GM19099 (cell line): ENCODE data around the gene CD2BP2.

Experiments
- POLR2A ChIP-seq: IDR thresholded peaks from 3 replicates; pipeline ENCODE4 v1.6.1; 2011; ENCODE audit warnings: low read depth; ENCODE audit not compliant: insufficient read length; ENCODE audit errors: extremely low read depth

Gene CD2BP2

GRCh38 chr16:30356401-30357084 is 1.4 kb upstream of the CD2BP2 start:
- no peak for TF ChIP-seq POLR2A

GRCh38 chr16:30355954-30356308 is 823 bp upstream of the CD2BP2 start:
- no peak for TF ChIP-seq POLR2A

- TF ChIP-seq POLR2A: no peak
Measured at GRCh38 chr16:30354423-30355143, 525 bp downstream of the CD2BP2 start.

GRCh38 chr16:30353438-30354129 is 1.5 kb downstream of the CD2BP2 start:
- TF ChIP-seq POLR2A: no peak

- TF ChIP-seq POLR2A: no peak
Measured at GRCh38 chr16:30352488-30353401, 2.4 kb downstream of the CD2BP2 start.

- TF ChIP-seq POLR2A: no peak
Measured at GRCh38 chr16:30351586-30352419, 3.3 kb downstream of the CD2BP2 start.

- no peak for TF ChIP-seq POLR2A
Measured at GRCh38 chr16:30351001-30351441, 4.1 kb downstream of the CD2BP2 start.

GRCh38 chr16:30350134-30350871 is 4.8 kb downstream of the CD2BP2 start:
- TF ChIP-seq POLR2A: no peak

- TF ChIP-seq POLR2A: peak; percentile 8
Measured at GRCh38 chr16:30349675-30350074, 5.4 kb downstream of the CD2BP2 start.

GRCh38 chr16:30348929-30349328 is 6.2 kb downstream of the CD2BP2 start:
- TF ChIP-seq POLR2A: no peak

GRCh38 chr16:30348113-30348512 is 7.0 kb downstream of the CD2BP2 start:
- no peak for TF ChIP-seq POLR2A

- no peak for TF ChIP-seq POLR2A
Measured at GRCh38 chr16:30346286-30346685, 8.8 kb downstream of the CD2BP2 start.

- no peak for TF ChIP-seq POLR2A
Measured at GRCh38 chr16:30342751-30343490, 12.2 kb downstream of the CD2BP2 start.

- no peak for TF ChIP-seq POLR2A
Measured at GRCh38 chr16:30340621-30341020, 14.5 kb downstream of the CD2BP2 start.
